GM23338 (cell line): ENCODE results near the gene NACAD. TPM values are rescaled to one million over a fixed set of nuclear protein-coding genes. Genes with fewer than 3 reads are reported as not detected.

Experiments used
- ATAC-seq: fragments of 200-7000 bp; cut with Tn5 transposase; 3 replicates; pipeline ENCODE4 v1.9.1; 2020
- DNase-seq: peaks from one replicate; pipeline ENCODE4 v3.0.0-alpha.2; 2015; ENCODE audit warnings: low spot score
- H2AFZ ChIP-seq: fragments of 200-600 bp; sonication (generic); 2 replicates; pipeline ENCODE4 v1.8.0; 2016; ENCODE audit warnings: antibody characterized with exemption, mild to moderate bottlenecking, moderate library complexity
- H3F3A ChIP-seq: fragments of 200-600 bp; sonication (generic); replicated peaks from 2 replicates; pipeline ENCODE4 v1.8.0; 2017; ENCODE audit warnings: antibody characterized with exemption, mixed run types, low read depth
- H3K27ac ChIP-seq: fragments of 200-600 bp; sonication (generic); 2 replicates; pipeline ENCODE4 v1.6.1; 2016; ENCODE audit warnings: low read depth
- H3K27me3 ChIP-seq: fragments of 200-600 bp; sonication (generic); 2 replicates; pipeline ENCODE4 v1.8.0; 2016; ENCODE audit warnings: mild to moderate bottlenecking, mixed run types, moderate library complexity; ENCODE audit not compliant: insufficient read depth
- H3K36me3 ChIP-seq: fragments of 200-600 bp; sonication (generic); 2 replicates; pipeline ENCODE4 v1.8.0; 2016; ENCODE audit warnings: mild to moderate bottlenecking; ENCODE audit not compliant: insufficient read depth
- H3K4me1 ChIP-seq: fragments of 200-600 bp; sonication (generic); 2 replicates; pipeline ENCODE4 v1.8.0; 2016; ENCODE audit warnings: mild to moderate bottlenecking, moderate library complexity; ENCODE audit not compliant: insufficient read depth
- H3K4me2 ChIP-seq: fragments of 200-600 bp; sonication (generic); 2 replicates; pipeline ENCODE4 v1.7.1; 2017; ENCODE audit warnings: mixed run types
- H3K4me3 ChIP-seq: fragments of 200-600 bp; sonication (generic); 2 replicates; pipeline ENCODE4 v1.6.1; 2016; ENCODE audit warnings: mixed run types
- H3K79me2 ChIP-seq: fragments of 200-600 bp; sonication (generic); replicated peaks from 2 replicates; pipeline ENCODE4 v1.8.0; 2017; ENCODE audit warnings: mild to moderate bottlenecking; ENCODE audit not compliant: insufficient read depth
- H3K9me2 ChIP-seq: fragments of 200-600 bp; sonication (generic); 2 replicates; pipeline ENCODE4 v1.8.0; 2017; ENCODE audit not compliant: insufficient read depth
- H4K20me1 ChIP-seq: fragments of 200-600 bp; sonication (generic); replicated peaks from 2 replicates; pipeline ENCODE4 v1.8.0; 2017; ENCODE audit warnings: mild to moderate bottlenecking; ENCODE audit not compliant: insufficient read depth
- H3K27ac Mint-ChIP-seq: 2 replicates; pipeline ENCODE4 v1.8.0; 2020; ENCODE audit warnings: inconsistent platforms, mild to moderate bottlenecking, moderate library complexity, mixed read lengths
- H3K27me3 Mint-ChIP-seq: 3 replicates; pipeline ENCODE4 v1.8.0; 2022; ENCODE audit warnings: low read depth, mild to moderate bottlenecking, moderate library complexity, mixed read lengths, inconsistent platforms; ENCODE audit not compliant: insufficient read depth, poor library complexity
- H3K36me3 Mint-ChIP-seq: 3 replicates; pipeline ENCODE4 v1.8.0; 2021; ENCODE audit warnings: low read depth, mild to moderate bottlenecking, inconsistent platforms, moderate library complexity, mixed read lengths
- H3K4me1 Mint-ChIP-seq: 3 replicates; pipeline ENCODE4 v1.8.0; 2020; ENCODE audit warnings: mild to moderate bottlenecking, inconsistent platforms, mixed read lengths
- H3K4me3 Mint-ChIP-seq: 3 replicates; pipeline ENCODE4 v1.8.0; 2021; ENCODE audit warnings: moderate library complexity, mild to moderate bottlenecking, inconsistent platforms, mixed read lengths
- H3K9me3 Mint-ChIP-seq: 3 replicates; pipeline ENCODE4 v1.8.0; 2020; ENCODE audit warnings: moderate library complexity, mild to moderate bottlenecking, inconsistent platforms, mixed read lengths
- JUNB ChIP-seq: IDR thresholded peaks from one replicate; pipeline ENCODE4 v1.6.1; 2016; ENCODE audit warnings: antibody characterized with exemption; ENCODE audit not compliant: unreplicated experiment
- NANOG ChIP-seq: IDR thresholded peaks from 2 replicates; pipeline ENCODE4 v1.6.1; 2016; ENCODE audit warnings: antibody characterized with exemption, borderline replicate concordance
- POLR2AphosphoS5 ChIP-seq: IDR thresholded peaks from 2 replicates; pipeline ENCODE4 v1.6.1; 2016; ENCODE audit warnings: antibody characterized with exemption, low read depth
- STAT1 ChIP-seq: IDR thresholded peaks from one replicate; pipeline ENCODE4 v1.6.1; 2016; ENCODE audit warnings: antibody characterized with exemption; ENCODE audit not compliant: unreplicated experiment
- ZNF114 ChIP-seq: fragments of 250-450 bp; sonication (Bioruptor Pico); IDR thresholded peaks from 2 replicates; pipeline ENCODE4 v1.5.0; 2020; ENCODE audit warnings: mild to moderate bottlenecking, moderate library complexity
- ZNF331 ChIP-seq: fragments of 250-450 bp; sonication (Bioruptor Pico); IDR thresholded peaks from 2 replicates; pipeline ENCODE4 v1.5.0; 2020; ENCODE audit warnings: low read depth, mild to moderate bottlenecking, moderate library complexity
- polyA plus RNA-seq: library from polyadenylated mRNA; unstranded; fragments of >200 nt; fragmentation: Nextera tagmentation; extraction: Ambion mirVana; gene quantifications from 2 replicates; pipeline ENCODE4 v1.2.1, GENCODE V29; 2016
- total RNA-seq: library from RNA; depleted of rRNA; stranded (reverse); fragments of >200 nt; shearing (Covaris generic); gene quantifications from 2 replicates; pipeline ENCODE4 v1.2.3, GENCODE V29; 2014
- TF ChIP-seq, protein P1 (sequence below): fragments of 250-450 bp; sonication (Bioruptor Pico); IDR thresholded peaks from 2 replicates; pipeline ENCODE4 v1.5.0; 2020; ENCODE audit warnings: mild to moderate bottlenecking, moderate library complexity
- TF ChIP-seq, protein P2 (sequence below), 2 experiments: fragments of 200-600 bp in 1 of 2; sonication (generic) in 1 of 2; conservative IDR thresholded peaks; 2 replicates each; pipeline versions ENCODE4 v1.5.1 to v1.6.1; 2016 to 2017; ENCODE audit warnings: antibody characterized with exemption in 2 of 2, low read depth in 2 of 2, mild to moderate bottlenecking in 2 of 2, moderate library complexity in 1 of 2
- TF ChIP-seq, protein P3 (sequence below): IDR thresholded peaks from one replicate; pipeline ENCODE4 v1.6.1; 2018; ENCODE audit warnings: antibody characterized with exemption; ENCODE audit not compliant: unreplicated experiment

Gene NACAD
- total and polyA plus RNA-seq, 2 experiments from 2014 or later = 6.1 to 11.2 TPM

DNA sequence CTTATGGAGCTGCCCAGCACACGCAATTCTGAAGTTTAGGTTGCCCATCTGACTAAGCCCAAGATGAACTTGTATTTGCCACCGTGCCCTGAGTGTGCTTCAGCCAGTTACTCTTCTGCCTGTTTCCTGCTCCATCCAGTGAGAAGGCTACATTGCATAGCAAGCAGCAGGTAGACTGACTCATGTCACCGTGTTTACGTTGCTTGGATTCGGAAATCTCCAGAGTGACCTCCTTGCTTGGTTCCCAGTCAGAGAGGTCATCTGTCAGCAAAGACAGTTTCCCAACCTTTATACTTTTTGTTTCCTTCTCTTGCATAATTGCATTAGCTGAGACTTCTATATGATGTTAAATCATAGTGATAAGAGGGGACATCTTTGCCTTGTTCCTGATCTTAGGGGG, 30.9 kb downstream of the NACAD start (continued):
- TF ChIP-seq, protein P1, sequence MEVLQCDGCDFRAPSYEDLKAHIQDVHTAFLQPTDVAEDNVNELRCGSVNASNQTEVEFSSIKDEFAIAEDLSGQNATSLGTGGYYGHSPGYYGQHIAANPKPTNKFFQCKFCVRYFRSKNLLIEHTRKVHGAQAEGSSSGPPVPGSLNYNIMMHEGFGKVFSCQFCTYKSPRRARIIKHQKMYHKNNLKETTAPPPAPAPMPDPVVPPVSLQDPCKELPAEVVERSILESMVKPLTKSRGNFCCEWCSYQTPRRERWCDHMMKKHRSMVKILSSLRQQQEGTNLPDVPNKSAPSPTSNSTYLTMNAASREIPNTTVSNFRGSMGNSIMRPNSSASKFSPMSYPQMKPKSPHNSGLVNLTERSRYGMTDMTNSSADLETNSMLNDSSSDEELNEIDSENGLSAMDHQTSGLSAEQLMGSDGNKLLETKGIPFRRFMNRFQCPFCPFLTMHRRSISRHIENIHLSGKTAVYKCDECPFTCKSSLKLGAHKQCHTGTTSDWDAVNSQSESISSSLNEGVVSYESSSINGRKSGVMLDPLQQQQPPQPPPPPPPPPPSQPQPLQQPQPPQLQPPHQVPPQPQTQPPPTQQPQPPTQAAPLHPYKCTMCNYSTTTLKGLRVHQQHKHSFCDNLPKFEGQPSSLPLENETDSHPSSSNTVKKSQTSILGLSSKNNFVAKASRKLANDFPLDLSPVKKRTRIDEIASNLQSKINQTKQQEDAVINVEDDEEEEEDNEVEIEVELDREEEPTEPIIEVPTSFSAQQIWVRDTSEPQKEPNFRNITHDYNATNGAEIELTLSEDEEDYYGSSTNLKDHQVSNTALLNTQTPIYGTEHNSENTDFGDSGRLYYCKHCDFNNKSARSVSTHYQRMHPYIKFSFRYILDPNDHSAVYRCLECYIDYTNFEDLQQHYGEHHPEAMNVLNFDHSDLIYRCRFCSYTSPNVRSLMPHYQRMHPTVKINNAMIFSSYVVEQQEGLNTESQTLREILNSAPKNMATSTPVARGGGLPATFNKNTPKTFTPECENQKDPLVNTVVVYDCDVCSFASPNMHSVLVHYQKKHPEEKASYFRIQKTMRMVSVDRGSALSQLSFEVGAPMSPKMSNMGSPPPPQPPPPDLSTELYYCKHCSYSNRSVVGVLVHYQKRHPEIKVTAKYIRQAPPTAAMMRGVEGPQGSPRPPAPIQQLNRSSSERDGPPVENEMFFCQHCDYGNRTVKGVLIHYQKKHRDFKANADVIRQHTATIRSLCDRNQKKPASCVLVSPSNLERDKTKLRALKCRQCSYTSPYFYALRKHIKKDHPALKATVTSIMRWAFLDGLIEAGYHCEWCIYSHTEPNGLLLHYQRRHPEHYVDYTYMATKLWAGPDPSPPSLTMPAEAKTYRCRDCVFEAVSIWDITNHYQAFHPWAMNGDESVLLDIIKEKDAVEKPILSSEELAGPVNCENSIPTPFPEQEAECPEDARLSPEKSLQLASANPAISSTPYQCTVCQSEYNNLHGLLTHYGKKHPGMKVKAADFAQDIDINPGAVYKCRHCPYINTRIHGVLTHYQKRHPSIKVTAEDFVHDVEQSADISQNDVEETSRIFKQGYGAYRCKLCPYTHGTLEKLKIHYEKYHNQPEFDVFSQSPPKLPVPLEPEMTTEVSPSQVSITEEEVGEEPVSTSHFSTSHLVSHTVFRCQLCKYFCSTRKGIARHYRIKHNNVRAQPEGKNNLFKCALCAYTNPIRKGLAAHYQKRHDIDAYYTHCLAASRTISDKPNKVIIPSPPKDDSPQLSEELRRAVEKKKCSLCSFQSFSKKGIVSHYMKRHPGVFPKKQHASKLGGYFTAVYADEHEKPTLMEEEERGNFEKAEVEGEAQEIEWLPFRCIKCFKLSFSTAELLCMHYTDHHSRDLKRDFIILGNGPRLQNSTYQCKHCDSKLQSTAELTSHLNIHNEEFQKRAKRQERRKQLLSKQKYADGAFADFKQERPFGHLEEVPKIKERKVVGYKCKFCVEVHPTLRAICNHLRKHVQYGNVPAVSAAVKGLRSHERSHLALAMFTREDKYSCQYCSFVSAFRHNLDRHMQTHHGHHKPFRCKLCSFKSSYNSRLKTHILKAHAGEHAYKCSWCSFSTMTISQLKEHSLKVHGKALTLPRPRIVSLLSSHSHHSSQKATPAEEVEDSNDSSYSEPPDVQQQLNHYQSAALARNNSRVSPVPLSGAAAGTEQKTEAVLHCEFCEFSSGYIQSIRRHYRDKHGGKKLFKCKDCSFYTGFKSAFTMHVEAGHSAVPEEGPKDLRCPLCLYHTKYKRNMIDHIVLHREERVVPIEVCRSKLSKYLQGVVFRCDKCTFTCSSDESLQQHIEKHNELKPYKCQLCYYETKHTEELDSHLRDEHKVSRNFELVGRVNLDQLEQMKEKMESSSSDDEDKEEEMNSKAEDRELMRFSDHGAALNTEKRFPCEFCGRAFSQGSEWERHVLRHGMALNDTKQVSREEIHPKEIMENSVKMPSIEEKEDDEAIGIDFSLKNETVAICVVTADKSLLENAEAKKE = no peak
- no peak for TF ChIP-seq JUNB
- TF ChIP-seq, protein P2, sequence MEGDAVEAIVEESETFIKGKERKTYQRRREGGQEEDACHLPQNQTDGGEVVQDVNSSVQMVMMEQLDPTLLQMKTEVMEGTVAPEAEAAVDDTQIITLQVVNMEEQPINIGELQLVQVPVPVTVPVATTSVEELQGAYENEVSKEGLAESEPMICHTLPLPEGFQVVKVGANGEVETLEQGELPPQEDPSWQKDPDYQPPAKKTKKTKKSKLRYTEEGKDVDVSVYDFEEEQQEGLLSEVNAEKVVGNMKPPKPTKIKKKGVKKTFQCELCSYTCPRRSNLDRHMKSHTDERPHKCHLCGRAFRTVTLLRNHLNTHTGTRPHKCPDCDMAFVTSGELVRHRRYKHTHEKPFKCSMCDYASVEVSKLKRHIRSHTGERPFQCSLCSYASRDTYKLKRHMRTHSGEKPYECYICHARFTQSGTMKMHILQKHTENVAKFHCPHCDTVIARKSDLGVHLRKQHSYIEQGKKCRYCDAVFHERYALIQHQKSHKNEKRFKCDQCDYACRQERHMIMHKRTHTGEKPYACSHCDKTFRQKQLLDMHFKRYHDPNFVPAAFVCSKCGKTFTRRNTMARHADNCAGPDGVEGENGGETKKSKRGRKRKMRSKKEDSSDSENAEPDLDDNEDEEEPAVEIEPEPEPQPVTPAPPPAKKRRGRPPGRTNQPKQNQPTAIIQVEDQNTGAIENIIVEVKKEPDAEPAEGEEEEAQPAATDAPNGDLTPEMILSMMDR (conservative IDR thresholded peaks at IDR 0.05; ENCODE audit: low read depth in 2 of 2) = no peak
- TF ChIP-seq STAT1 = no peak
- no peak for TF ChIP-seq ZNF331 (CRISPR knock-in tag)
- no peak for TF ChIP-seq ZNF114 (CRISPR knock-in tag)
- TF ChIP-seq POLR2AphosphoS5 = no peak
- TF ChIP-seq NANOG = no peak

DNA sequence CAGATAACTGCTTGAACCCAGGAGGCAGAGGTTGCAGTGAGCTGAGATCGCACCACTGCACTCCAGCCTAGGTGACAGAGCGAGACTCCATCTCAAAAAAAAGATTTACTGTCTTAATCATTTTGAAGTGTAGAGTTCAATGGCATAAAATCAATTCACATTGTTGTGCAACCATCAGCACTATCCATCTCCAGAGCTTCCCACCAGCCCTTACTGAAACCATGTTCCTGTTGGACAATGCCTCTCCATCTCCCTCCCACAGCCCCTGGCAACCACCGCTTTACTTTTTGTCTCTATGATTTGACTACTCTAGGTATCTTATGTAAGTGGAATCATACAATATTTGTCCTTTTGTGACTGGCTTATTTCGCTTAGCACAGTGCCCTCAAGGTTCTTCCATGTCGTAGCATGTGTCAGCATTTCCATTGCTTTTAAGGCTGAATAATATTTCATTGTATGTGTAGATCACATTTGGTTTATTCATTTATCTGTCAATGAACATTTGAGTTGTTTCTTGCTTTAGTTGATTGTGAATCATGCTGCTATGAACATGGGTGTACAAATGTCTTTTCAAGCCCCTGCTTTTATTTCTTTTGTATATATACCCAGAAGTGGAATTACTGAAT, 33.1 kb downstream of the NACAD start:
- peaks cover 6% of the 10 kb centered on the region; the same call in 2 of the 3 replicates for H3K36me3 Mint-ChIP-seq
- no peaks in the 10 kb centered on the region for H3K4me1 ChIP-seq
- no peak overlapping the region for H3K4me3 Mint-ChIP-seq
- no peaks in the 10 kb centered on the region for H3K36me3 ChIP-seq
- H2AFZ ChIP-seq = no peak overlapping the region
- DNase-seq = no peak
- peaks cover 6% of the 10 kb centered on the region; the same call in 1 of the 2 replicates for H4K20me1 ChIP-seq
- no peak for ATAC-seq
- no peak overlapping the region for H3K4me3 ChIP-seq
- H3K27ac Mint-ChIP-seq = no peak overlapping the region
- peaks cover 7% of the 10 kb centered on the region; the same call in 1 of the 2 replicates for H3K79me2 ChIP-seq
- H3K4me1 Mint-ChIP-seq = no peaks in the 10 kb centered on the region
- no peak overlapping the region for H3K27ac ChIP-seq
- no peaks in the 10 kb centered on the region for H3K9me2 ChIP-seq
- H3K27me3 ChIP-seq = no peaks in the 10 kb centered on the region
- H3K9me3 Mint-ChIP-seq = no peaks in the 10 kb centered on the region
- H3F3A ChIP-seq = no peaks in the 10 kb centered on the region
- H3K27me3 Mint-ChIP-seq = peaks cover 3% of the 10 kb centered on the region
- TF ChIP-seq, protein P3, sequence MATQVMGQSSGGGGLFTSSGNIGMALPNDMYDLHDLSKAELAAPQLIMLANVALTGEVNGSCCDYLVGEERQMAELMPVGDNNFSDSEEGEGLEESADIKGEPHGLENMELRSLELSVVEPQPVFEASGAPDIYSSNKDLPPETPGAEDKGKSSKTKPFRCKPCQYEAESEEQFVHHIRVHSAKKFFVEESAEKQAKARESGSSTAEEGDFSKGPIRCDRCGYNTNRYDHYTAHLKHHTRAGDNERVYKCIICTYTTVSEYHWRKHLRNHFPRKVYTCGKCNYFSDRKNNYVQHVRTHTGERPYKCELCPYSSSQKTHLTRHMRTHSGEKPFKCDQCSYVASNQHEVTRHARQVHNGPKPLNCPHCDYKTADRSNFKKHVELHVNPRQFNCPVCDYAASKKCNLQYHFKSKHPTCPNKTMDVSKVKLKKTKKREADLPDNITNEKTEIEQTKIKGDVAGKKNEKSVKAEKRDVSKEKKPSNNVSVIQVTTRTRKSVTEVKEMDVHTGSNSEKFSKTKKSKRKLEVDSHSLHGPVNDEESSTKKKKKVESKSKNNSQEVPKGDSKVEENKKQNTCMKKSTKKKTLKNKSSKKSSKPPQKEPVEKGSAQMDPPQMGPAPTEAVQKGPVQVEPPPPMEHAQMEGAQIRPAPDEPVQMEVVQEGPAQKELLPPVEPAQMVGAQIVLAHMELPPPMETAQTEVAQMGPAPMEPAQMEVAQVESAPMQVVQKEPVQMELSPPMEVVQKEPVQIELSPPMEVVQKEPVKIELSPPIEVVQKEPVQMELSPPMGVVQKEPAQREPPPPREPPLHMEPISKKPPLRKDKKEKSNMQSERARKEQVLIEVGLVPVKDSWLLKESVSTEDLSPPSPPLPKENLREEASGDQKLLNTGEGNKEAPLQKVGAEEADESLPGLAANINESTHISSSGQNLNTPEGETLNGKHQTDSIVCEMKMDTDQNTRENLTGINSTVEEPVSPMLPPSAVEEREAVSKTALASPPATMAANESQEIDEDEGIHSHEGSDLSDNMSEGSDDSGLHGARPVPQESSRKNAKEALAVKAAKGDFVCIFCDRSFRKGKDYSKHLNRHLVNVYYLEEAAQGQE = no peak
- TF ChIP-seq JUNB = no peak
- H3K4me2 ChIP-seq = no peak overlapping the region
